OCI-M1 (cell line): ENCODE measurements around the gene RXYLT1.
"Not testable (repeated sequence)": the region's sequence is repeated elsewhere in the genome, so short reads cannot be mapped to it uniquely, and the experiment has no call there.

ENCODE experiments used
- DNase-seq: peaks from one replicate; lab custom pipeline; 2025; lab: John Stamatoyannopoulos, UW

RXYLT1 gene

GRCh38 chr12:63804746-63805145 is 25.0 kb downstream of the RXYLT1 start:
- DNase-seq: no peak

DNA sequence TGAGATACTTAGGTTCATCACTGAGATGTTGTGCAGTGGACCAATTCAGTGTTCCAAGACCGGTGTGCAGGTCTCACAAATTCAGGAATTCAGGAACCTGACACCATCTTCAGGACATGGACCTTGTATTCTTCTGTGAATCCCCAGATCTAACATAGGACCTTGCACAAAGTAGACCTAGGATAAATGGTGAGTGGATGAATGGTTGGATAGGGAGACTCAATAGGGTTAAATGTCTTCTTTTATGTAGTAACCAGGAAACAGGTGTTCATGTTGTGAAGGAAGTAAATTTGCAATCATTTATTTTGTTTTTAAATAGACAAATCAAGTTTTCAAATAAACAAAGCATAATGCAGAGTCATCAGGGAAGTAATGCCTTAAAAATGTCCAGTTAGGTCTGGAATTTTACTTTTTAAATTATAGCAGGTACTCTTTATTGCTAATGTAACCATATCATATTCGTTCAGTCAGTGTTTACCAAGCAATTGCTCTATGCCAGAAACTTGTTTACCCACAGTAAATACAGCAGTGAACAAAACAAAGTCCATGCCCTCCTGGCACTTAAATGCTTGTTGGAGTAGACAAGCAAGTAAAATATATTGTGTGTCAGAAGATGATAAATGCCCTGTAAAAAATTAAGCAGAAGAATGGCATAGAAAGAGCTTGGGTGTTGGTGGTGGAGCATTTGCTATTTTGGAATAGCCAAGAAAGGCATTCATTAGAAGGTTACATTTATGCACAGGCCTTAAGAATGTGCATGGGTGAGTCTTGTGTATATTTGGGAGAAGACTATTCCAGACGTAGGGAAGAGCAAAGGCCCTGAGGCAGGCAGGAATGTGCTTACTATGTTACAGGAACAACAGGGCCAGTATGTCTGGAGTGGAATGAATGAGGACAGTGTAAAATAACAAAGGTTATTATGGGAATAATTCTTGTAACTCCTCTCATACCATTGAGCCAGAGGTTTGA is 26.3 kb downstream of the RXYLT1 start:
- DNase-seq: no peak

GRCh38 chr12:63808631-63809030 is 28.9 kb downstream of the RXYLT1 start:
- no peak for DNase-seq

DNA sequence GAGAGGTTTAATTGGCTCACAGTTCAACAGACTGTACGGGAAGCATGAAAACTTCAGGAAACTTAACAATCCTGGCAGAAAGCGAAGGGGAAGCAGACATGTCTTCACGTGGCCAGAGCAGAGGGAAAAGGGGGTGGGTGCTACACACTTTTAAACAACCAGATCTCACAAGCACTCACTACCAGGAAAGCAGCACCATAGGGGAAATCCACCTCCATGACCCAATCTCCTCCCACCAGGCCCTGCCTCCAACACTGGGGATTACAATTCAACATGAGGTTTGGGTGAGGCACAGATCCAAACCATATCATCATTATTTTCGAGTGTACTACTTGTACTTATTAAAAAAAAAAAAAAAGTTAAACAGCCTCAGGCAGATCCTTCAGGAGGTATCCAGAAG is 29.9 kb downstream of the RXYLT1 start:
- no peak for DNase-seq

DNA sequence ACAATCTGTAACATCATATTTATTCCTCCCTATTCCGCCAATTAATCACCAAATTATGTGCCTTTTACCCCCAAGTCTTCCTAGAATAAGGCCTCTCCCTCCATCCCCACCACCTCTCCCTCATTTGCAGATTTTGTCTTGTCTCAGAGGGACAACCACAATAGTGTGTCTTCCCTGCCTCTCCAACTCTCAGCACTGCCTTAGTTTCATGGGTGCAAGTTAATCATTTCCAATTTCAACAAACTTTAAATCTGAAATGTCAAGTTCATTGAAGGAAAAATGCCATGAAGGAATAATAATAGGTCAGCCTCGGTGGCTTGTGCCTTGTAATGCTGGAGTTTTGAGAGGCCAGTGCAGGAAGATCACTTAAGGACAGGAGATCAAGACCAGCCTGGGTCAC is 31.6 kb downstream of the RXYLT1 start:
- DNase-seq: no peak

GRCh38 chr12:63811755-63812154 is 32.0 kb downstream of the RXYLT1 start:
- DNase-seq: no peak

- no peak for DNase-seq
Measured at GRCh38 chr12:63814146-63814772, 34.5 kb downstream of the RXYLT1 start.

GRCh38 chr12:63815482-63815852 is 35.8 kb downstream of the RXYLT1 start:
- no peak for DNase-seq

GRCh38 chr12:63816031-63816430 is 36.3 kb downstream of the RXYLT1 start:
- no peak for DNase-seq

DNA sequence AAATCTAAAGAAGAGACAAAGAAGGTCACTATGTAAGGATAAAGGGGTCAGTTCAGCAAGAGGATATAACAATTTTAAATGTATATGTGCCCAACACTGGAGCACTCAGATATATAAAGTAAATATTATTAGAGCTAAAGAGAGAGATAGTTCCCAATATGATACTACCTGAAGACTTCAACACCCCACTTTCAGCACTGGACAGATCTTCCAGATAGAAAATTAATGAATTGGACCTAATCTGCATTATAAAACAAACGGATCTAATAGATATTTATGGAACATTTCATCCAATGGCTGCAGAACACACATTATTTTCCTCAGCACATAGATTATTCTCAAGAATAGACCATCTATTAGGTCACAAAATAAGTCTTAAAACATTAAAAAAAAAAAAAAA is 40.7 kb downstream of the RXYLT1 start:
- DNase-seq: no peak

DNA sequence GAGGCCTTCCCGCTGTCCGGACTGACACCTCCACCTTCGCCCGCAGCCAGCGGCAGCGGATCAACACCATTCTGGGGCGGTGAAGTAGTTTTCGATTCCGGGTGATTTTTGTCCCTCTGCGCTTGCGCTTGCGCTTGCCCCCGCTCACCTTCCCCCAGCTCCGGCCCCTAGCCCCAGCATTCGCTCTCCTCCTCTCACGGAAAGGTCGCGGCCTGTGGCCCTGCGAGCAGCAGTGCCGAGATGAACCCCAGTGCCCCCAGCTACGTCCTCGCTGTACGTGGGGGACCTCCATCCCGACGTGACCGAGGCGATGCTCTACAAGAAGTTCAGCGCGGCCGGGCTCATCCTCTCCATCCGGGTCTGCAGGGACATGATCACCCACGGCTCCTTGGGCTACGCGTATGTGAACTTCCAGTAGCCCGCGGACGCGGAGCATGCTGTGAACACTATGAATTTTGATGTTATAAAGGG is 42.1 kb downstream of the RXYLT1 start:
- no peak for DNase-seq

GRCh38 chr12:63822352-63822751 is 42.6 kb downstream of the RXYLT1 start:
- DNase-seq: no peak

- no peak for DNase-seq
Measured at GRCh38 chr12:63823040-63823439, 43.3 kb downstream of the RXYLT1 start.

DNA sequence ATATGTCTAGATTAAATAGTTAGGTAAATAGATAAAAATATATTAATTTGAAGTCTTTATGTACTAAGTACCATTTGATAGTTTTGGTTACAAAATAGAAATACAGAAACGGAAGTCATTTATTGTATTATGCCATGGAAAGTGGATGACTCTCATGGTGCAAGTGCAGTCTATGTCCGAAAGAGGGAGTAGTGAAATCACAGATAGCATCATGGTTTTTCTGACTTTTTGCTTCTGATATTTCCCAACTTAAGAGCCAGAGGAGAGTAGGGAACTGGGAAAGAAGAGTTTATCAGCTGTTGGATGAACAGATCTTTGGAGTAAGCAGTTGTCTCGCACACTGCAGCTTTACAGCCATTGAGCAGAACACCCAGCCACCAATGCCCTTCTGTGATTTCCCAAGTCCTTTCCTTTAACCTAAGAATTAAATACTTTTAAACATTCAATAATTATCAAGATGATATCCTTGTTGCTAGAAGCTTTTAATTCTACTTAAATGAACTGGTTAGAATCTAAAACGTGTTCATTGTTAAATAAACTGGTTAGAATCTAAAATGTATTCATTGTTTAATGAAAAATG is 46.4 kb downstream of the RXYLT1 start:
- DNase-seq: peak; percentile 64

DNA sequence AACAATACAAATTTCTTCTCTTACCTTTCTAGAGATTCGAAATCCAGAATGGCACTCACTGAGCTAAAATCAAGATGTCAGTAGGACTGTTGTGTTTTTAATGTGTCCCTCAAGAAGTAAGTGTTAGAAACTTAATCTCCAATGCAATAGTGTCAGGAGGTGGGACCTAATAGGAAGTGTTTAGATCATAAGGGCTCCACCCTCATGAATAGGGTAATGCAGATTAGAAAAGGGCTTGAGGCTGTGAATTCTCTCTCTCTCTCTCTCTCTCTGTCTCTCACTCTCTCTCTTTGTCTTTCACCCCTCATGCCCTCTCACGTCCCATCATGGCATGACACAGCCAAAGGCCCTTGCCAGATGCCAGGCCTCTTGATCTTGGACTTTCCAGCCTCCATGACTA is 49.2 kb downstream of the RXYLT1 start:
- DNase-seq: no peak

GRCh38 chr12:63836046-63836445 is 56.3 kb downstream of the RXYLT1 start:
- DNase-seq: no peak

DNA sequence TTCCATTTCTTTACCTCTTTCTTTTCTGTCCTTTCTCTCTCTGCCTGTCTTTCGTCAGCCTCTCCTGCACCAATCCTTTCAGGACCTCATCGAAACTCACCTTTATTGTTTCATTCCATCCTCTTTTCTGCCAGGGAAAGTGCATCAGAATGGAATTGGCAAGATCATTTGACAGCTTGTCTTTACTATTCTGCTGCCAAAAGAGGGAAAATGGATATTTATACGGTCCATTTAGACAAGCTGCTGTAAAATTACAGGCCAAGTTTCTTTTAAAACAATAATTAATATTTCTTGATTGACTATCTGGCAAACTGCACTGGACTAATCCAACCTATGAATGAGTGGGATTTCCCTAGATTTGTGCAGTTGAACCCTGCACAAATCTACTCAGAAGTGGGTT is 57.2 kb downstream of the RXYLT1 start:
- DNase-seq: no peak

DNA sequence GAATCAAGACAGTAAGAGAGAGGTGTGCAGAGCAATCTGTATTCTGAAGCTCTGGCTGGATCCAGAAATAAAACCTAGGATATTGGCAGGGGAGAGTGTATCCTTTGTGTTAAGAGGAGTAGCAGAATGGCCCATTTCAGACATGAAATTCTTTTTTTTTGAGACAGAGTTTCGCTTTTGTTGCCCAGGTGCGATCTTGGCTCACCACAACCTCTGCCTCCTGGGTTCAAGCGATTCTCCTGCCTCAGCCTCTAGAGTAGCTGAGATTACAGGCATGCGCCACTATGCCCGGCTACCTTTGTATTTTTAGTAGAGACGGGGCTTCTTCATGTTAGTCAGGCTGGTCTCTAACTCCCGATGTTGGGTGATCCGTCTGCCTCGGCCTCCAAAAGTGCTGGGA is 58.7 kb downstream of the RXYLT1 start:
- DNase-seq: no peak

DNA sequence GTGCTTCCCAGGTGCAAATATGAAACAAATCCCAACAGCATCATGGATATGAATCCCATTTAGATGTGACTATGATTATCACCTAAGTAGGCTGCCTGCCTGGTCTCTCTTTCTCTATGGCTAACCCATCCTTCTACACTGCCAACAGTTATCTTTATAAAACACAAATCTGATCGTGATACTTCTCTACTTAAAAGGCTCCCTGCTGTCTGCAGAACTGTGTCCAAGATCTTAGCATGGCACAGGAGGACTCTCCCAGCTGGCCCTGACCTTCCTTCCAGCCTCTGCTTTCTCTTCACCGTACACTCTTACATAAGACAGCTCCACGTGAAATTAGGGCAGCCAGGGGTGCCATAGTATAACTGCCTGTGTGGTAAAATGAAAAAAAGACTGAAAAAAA is 61.3 kb downstream of the RXYLT1 start:
- DNase-seq: no peak

- DNase-seq: no peak
Measured at GRCh38 chr12:63841571-63841970, 61.9 kb downstream of the RXYLT1 start.

- DNase-seq: not testable (repeated sequence)
Measured at GRCh38 chr12:63842750-63843149, 63.0 kb downstream of the RXYLT1 start.

DNA sequence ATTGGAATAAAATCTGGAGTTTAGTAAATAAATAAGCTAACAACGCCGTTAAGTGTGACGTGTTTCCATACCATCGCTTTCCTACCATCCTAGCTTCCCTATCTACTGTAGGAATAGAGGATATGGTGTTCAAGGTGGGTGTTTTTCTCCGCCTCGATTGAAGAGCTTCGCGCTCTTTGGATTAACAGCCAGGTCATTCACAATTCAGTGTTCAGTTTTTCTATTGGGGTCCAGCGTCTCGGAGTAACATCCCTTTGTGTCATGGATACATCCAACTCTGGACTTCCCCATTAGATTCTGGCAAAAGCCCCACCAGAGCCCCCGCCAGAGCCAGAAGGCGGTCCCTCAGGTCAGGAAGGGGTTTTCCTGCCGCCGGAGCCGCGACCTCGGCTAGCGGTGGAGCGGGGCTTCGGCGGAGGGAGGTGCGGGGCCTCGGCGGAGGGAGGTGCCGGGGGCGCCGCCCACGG is 63.6 kb downstream of the RXYLT1 start:
- no peak for DNase-seq
